Stromal cell of bone marrow (primary cell): ENCODE measurements around the gene GPT2.
A peak's percentile ranks its signal among the peaks of the same experiment; 100 is the strongest.

ENCODE experiments used
- DNase-seq: peaks from one replicate; pipeline ENCODE4 v3.0.0-alpha.2; 2012; ENCODE audit warnings: low read depth

Gene GPT2

GRCh38 chr16:46972429-46973206 lies 88.5 kb downstream of the GPT2 start:
- no peak for DNase-seq

GRCh38 chr16:46973207-46973995 lies 89.2 kb downstream of the GPT2 start, which contains the start of gene DNAJA2:
DNAJA2 (minus strand) TSS chr16:46973674; CDS start chr16:46973572, 102 bp downstream.
- peak; percentile 66 for DNase-seq

GRCh38 chr16:46973996-46974324 lies 89.8 kb downstream of the GPT2 start:
- DNase-seq: no peak

GRCh38 chr16:46974352-46974751 lies 90.2 kb downstream of the GPT2 start:
- no peak for DNase-seq

- DNase-seq: no peak
Observed at GRCh38 chr16:46975165-46975564, 91.0 kb downstream of the GPT2 start.

GRCh38 chr16:46975908-46976470 lies 91.8 kb downstream of the GPT2 start:
- no peak for DNase-seq

- DNase-seq: no peak
Observed at GRCh38 chr16:46976550-46976949, 92.4 kb downstream of the GPT2 start.
